B cell (primary cell): ENCODE results near the gene SLC44A3.

Experiments used
- EZH2 ChIP-seq: IDR thresholded peaks from 2 replicates; pipeline ENCODE4 v1.6.1; 2012; ENCODE audit warnings: borderline replicate concordance, low read depth, mild to moderate bottlenecking, moderate library complexity, low read length; ENCODE audit not compliant: insufficient read depth, poor library complexity, severe bottlenecking
- TF ChIP-seq, protein P1 (sequence below): fragments of 200-600 bp; IDR thresholded peaks from one replicate; pipeline ENCODE4 v1.8.0; 2022; ENCODE audit warnings: antibody characterized with exemption, mild to moderate bottlenecking

DNA sequence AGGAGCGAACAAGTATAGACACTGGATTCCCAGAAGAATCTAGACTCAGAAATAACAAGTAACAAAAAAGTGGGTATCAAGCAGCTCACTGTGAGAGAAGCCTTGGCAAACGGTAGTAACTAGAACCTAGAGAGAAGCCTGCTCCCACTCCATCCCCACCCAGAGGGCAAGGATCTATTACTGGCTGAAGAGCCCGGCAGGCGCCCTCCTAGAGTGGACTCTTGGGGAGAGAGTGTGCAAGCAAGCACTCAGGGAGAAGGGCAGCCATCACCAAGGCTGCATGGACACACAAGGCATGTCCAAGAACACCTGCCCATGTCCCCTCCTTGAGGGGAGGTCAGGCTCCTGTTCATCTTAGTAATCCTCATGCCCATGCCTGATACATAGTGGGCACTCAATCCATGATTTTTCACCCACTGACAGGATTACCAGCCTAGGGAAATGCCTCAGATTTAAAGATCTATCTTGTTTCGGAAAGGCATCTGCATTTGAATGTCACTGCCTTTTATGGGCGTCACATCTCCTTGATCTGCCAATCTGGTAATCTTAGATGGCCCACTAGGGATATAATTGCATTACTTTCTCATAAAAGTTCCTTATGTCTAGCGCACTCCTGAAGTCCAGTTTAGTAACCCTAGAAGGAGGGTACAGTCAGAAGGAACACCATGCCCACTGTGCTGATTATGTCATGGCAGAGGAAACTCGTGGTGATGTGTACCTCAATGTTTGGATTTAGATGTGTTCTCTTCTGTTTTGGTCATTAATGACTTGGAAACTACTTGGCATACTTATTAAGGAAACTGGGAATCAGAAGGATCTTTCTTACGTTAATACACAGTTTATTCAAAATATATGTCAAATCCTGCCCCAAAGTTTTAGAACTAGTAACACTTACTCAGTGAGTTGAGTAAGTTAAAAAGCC lies 92.4 kb downstream of the SLC44A3 start:
- TF ChIP-seq, protein P1, sequence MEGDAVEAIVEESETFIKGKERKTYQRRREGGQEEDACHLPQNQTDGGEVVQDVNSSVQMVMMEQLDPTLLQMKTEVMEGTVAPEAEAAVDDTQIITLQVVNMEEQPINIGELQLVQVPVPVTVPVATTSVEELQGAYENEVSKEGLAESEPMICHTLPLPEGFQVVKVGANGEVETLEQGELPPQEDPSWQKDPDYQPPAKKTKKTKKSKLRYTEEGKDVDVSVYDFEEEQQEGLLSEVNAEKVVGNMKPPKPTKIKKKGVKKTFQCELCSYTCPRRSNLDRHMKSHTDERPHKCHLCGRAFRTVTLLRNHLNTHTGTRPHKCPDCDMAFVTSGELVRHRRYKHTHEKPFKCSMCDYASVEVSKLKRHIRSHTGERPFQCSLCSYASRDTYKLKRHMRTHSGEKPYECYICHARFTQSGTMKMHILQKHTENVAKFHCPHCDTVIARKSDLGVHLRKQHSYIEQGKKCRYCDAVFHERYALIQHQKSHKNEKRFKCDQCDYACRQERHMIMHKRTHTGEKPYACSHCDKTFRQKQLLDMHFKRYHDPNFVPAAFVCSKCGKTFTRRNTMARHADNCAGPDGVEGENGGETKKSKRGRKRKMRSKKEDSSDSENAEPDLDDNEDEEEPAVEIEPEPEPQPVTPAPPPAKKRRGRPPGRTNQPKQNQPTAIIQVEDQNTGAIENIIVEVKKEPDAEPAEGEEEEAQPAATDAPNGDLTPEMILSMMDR, result no peak
- TF ChIP-seq EZH2, result no peak
